ENCODE measurements around the gene CPA5.

Gene CPA5

GRCh38 chr7:130332259-130333053 is 12.2 kb upstream of the CPA5 start:
- DNase-seq: no peak

GRCh38 chr7:130333832-130334231 is 10.8 kb upstream of the CPA5 start:
- no peak for DNase-seq

GRCh38 chr7:130334274-130334673 is 10.3 kb upstream of the CPA5 start:
- no peak for DNase-seq

- no peak for DNase-seq
Measured at GRCh38 chr7:130337410-130337971, 7.1 kb upstream of the CPA5 start.

- no peak for DNase-seq
Measured at GRCh38 chr7:130338233-130338632, 6.4 kb upstream of the CPA5 start.

GRCh38 chr7:130341882-130342281 is 2.7 kb upstream of the CPA5 start:
- no peak for DNase-seq

- no peak for DNase-seq
Measured at GRCh38 chr7:130342701-130343380, 1.8 kb upstream of the CPA5 start.

- no peak for DNase-seq
Measured at GRCh38 chr7:130345136-130345535, 520 bp downstream of the CPA5 start.

GRCh38 chr7:130345725-130346124 is 1.1 kb downstream of the CPA5 start:
- DNase-seq: no peak

- DNase-seq: no peak
Measured at GRCh38 chr7:130346177-130346905, 1.7 kb downstream of the CPA5 start.

- DNase-seq: no peak
Measured at GRCh38 chr7:130346941-130347340, 2.3 kb downstream of the CPA5 start.

- DNase-seq: no peak
Measured at GRCh38 chr7:130349911-130350782, 5.5 kb downstream of the CPA5 start.

- DNase-seq: no peak
Measured at GRCh38 chr7:130350945-130351790, 6.6 kb downstream of the CPA5 start.

- DNase-seq: no peak
Measured at GRCh38 chr7:130351791-130352090, 7.1 kb downstream of the CPA5 start.

GRCh38 chr7:130352194-130353074 is 7.8 kb downstream of the CPA5 start:
- no peak for DNase-seq

GRCh38 chr7:130353196-130353595 is 8.6 kb downstream of the CPA5 start:
- no peak for DNase-seq

- no peak for DNase-seq
Measured at GRCh38 chr7:130356121-130356875, 11.7 kb downstream of the CPA5 start.

- no peak for DNase-seq
Measured at GRCh38 chr7:130356876-130357611, 12.4 kb downstream of the CPA5 start.

GRCh38 chr7:130358471-130358870 is 13.9 kb downstream of the CPA5 start:
- no peak for DNase-seq

Data from bone marrow (tissue), 2 donors.